GM12873 (cell line): ENCODE data around the gene POMC.

ENCODE experiments used
- CTCF ChIP-seq: IDR thresholded peaks from 2 replicates; pipeline ENCODE4 v1.5.1; 2012; ENCODE audit warnings: low read depth, mild to moderate bottlenecking, moderate library complexity, low read length, control low read depth; ENCODE audit not compliant: insufficient read depth; ENCODE audit errors: missing control alignments

Gene POMC

DNA sequence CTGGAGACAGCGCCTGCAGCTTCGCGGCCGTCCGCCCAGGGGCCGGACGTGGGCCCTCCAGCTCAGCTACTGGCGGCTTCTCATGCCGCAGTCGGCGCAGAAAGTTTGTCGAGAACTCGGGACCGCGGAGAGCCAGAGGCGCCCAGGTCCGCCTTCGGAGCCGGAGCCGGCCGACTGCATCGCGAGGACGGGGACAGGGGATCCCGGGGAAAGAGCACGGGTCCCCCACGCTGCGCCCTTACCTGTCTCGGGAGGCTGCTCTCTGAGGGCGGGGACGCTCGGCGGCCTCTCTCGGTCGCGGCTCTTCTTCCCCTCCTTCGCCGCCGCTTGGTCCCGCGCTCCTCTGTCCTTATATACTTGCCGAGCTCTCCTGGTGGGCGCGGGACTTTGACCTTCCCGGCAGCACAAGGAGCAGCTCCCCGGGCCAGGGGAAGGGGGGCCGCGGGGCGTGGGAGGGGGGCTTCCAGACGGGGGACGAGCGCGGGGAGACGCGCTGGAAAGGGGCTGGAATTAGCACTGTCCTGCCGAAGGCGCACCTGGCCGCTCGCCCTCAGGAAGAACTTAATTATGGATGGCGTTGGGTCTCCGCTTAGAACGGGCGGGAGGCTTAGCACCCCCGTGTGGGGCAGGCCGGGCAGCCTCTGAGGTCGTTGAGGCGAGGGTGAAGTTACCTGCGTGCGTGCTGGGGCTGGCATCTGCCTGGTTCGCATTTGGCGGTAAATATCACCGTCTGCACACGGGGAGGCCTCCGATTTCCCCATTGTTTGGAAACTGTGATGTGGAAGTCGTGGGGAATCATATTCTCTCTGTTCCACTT, at the start of gene POMC:
POMC (minus strand) TSS at position 325 of the 817 bp plus-strand sequence. CDS start 3,808 bp downstream, outside the sequence.
- TF ChIP-seq CTCF, result no peak

GRCh38 chr2:25218100-25218499, 49.7 kb upstream of the POMC start:
- TF ChIP-seq CTCF, result no peak

- TF ChIP-seq CTCF, result no peak
These were observed 47.7 kb upstream of the POMC start for GRCh38 chr2:25215948-25216679.

GRCh38 chr2:25215232-25215631, 46.9 kb upstream of the POMC start:
- TF ChIP-seq CTCF, result no peak

GRCh38 chr2:25213229-25213628, 44.8 kb upstream of the POMC start:
- TF ChIP-seq CTCF, result no peak

- no peak for TF ChIP-seq CTCF
These were observed 38.7 kb upstream of the POMC start for GRCh38 chr2:25207078-25207545.

- TF ChIP-seq CTCF, result no peak
These were observed 35.9 kb upstream of the POMC start for GRCh38 chr2:25204190-25204838.
